GM12878 (cell line): ENCODE measurements around the gene NCF4.

ENCODE experiments used
- CREB1 ChIP-seq: IDR thresholded peaks from 2 replicates; pipeline ENCODE4 v1.6.1; 2012; ENCODE audit warnings: low read depth, mild to moderate bottlenecking, inconsistent platforms
- EP300 ChIP-seq, 2 experiments: fragments of 150-350 bp in 1 of 2; IDR thresholded peaks; 2 replicates each; pipeline ENCODE4 v1.6.1; 2011 to 2012; ENCODE audit warnings: low read depth in 2 of 2, low read length in 2 of 2, borderline replicate concordance in 1 of 2, improper control_type of control experiment in 1 of 2, inconsistent platforms in 1 of 2; ENCODE audit not compliant: control insufficient read depth in 1 of 2
- GABPA ChIP-seq: IDR thresholded peaks from 2 replicates; pipeline ENCODE4 v1.6.1; 2014; ENCODE audit warnings: antibody characterized with exemption, low read depth, mild to moderate bottlenecking, inconsistent platforms
- NFIC ChIP-seq: IDR thresholded peaks from 2 replicates; pipeline ENCODE4 v1.6.1; 2012; ENCODE audit warnings: low read depth, mild to moderate bottlenecking, inconsistent platforms, low read length, moderate library complexity
- POLR2AphosphoS5 ChIP-seq: IDR thresholded peaks from 2 replicates; pipeline ENCODE4 v1.6.1; 2011; ENCODE audit warnings: mild to moderate bottlenecking, low read length, inconsistent platforms
- SP1 ChIP-seq: IDR thresholded peaks from one replicate; pipeline ENCODE4 v1.6.1; 2011; ENCODE audit warnings: low read depth, low read length
- SPI1 ChIP-seq: IDR thresholded peaks from 2 replicates; pipeline ENCODE4 v1.6.1; 2011; ENCODE audit warnings: low read depth, mild to moderate bottlenecking, low read length, moderate library complexity, borderline replicate concordance; ENCODE audit not compliant: insufficient read depth
- YY1 ChIP-seq: IDR thresholded peaks from 2 replicates; pipeline ENCODE4 v1.6.1; 2011; ENCODE audit warnings: low read depth, mild to moderate bottlenecking, low read length
- TF ChIP-seq, protein P1 (sequence below), 3 experiments: IDR thresholded peaks in 2 of 3; conservative IDR thresholded peaks in 1 of 3; 2 replicates each; pipeline ENCODE4 v1.5.1; 2011; ENCODE audit warnings: low read depth in 3 of 3, low read length in 3 of 3, mild to moderate bottlenecking in 3 of 3, control low read depth in 2 of 3, moderate library complexity in 2 of 3, inconsistent platforms in 1 of 3, mixed read lengths in 1 of 3; ENCODE audit not compliant: control insufficient read depth in 2 of 3, insufficient read depth in 1 of 3; ENCODE audit errors: extremely low read depth in 1 of 3
- TF ChIP-seq, protein P2 (sequence below): fragments of 450-650 bp; IDR thresholded peaks from 2 replicates; pipeline ENCODE4 v1.6.1; 2016; ENCODE audit warnings: mild to moderate bottlenecking, moderate library complexity, borderline replicate concordance
- TF ChIP-seq, protein P3 (sequence below): IDR thresholded peaks from 2 replicates; pipeline ENCODE4 v1.6.1; 2011; ENCODE audit warnings: borderline replicate concordance, low read depth, mild to moderate bottlenecking, moderate library complexity, mixed read lengths, low read length; ENCODE audit not compliant: insufficient read depth; ENCODE audit errors: extremely low read length

DNA sequence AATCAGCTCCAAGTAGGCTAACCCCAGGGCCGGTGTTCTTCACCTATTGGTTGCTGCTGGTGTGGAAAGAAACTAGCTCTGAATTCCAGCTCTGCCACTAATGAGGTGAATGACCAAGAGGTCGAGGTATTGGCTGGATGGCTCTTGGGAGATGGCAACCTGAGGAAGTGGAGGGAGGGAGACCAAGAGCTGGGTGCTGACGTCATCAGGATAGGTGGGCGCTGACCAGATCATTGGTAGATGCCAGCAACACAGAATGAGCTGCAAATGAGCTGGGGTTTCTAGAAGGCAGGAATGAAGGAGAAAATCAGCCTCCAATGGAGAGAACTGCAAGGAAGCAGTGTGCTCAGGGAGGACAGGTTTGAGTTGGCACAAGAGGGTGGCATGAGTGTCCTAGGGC, 37.9 kb downstream of the NCF4 start:
- TF ChIP-seq, protein P1, sequence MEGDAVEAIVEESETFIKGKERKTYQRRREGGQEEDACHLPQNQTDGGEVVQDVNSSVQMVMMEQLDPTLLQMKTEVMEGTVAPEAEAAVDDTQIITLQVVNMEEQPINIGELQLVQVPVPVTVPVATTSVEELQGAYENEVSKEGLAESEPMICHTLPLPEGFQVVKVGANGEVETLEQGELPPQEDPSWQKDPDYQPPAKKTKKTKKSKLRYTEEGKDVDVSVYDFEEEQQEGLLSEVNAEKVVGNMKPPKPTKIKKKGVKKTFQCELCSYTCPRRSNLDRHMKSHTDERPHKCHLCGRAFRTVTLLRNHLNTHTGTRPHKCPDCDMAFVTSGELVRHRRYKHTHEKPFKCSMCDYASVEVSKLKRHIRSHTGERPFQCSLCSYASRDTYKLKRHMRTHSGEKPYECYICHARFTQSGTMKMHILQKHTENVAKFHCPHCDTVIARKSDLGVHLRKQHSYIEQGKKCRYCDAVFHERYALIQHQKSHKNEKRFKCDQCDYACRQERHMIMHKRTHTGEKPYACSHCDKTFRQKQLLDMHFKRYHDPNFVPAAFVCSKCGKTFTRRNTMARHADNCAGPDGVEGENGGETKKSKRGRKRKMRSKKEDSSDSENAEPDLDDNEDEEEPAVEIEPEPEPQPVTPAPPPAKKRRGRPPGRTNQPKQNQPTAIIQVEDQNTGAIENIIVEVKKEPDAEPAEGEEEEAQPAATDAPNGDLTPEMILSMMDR (IDR thresholded peaks at IDR 0.05 in 2 of 3, conservative IDR thresholded peaks at IDR 0.05 in 1 of 3; ENCODE audit: control insufficient read depth in 2 of 3, extremely low read depth in 1 of 3, insufficient read depth in 1 of 3, low read depth in 3 of 3, low read length in 3 of 3): no peak
- TF ChIP-seq EP300 (IDR thresholded peaks at IDR 0.05; ENCODE audit: borderline replicate concordance in 1 of 2, control insufficient read depth in 1 of 2, low read depth in 2 of 2, low read length in 2 of 2): no peak
- no peak for TF ChIP-seq YY1
- no peak for TF ChIP-seq POLR2AphosphoS5
- no peak for TF ChIP-seq SP1
- TF ChIP-seq GABPA: no peak
- no peak for TF ChIP-seq CREB1
- TF ChIP-seq SPI1: no peak
- TF ChIP-seq, protein P2, sequence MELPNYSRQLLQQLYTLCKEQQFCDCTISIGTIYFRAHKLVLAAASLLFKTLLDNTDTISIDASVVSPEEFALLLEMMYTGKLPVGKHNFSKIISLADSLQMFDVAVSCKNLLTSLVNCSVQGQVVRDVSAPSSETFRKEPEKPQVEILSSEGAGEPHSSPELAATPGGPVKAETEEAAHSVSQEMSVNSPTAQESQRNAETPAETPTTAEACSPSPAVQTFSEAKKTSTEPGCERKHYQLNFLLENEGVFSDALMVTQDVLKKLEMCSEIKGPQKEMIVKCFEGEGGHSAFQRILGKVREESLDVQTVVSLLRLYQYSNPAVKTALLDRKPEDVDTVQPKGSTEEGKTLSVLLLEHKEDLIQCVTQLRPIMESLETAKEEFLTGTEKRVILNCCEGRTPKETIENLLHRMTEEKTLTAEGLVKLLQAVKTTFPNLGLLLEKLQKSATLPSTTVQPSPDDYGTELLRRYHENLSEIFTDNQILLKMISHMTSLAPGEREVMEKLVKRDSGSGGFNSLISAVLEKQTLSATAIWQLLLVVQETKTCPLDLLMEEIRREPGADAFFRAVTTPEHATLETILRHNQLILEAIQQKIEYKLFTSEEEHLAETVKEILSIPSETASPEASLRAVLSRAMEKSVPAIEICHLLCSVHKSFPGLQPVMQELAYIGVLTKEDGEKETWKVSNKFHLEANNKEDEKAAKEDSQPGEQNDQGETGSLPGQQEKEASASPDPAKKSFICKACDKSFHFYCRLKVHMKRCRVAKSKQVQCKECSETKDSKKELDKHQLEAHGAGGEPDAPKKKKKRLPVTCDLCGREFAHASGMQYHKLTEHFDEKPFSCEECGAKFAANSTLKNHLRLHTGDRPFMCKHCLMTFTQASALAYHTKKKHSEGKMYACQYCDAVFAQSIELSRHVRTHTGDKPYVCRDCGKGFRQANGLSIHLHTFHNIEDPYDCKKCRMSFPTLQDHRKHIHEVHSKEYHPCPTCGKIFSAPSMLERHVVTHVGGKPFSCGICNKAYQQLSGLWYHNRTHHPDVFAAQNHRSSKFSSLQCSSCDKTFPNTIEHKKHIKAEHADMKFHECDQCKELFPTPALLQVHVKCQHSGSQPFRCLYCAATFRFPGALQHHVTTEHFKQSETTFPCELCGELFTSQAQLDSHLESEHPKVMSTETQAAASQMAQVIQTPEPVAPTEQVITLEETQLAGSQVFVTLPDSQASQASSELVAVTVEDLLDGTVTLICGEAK: no peak
- TF ChIP-seq NFIC: no peak
- TF ChIP-seq, protein P3, sequence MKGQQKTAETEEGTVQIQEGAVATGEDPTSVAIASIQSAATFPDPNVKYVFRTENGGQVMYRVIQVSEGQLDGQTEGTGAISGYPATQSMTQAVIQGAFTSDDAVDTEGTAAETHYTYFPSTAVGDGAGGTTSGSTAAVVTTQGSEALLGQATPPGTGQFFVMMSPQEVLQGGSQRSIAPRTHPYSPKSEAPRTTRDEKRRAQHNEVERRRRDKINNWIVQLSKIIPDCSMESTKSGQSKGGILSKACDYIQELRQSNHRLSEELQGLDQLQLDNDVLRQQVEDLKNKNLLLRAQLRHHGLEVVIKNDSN: no peak
